Heart left ventricle (tissue), 16 donors: ENCODE data around the gene F8. TPM values are rescaled to one million over a fixed set of nuclear protein-coding genes. Genes with fewer than 3 reads are reported as not detected.

Source experiments
- ATAC-seq, 4 donors: fragments of 200-7000 bp; cut with Tn5 transposase; one replicate each; pipeline ENCODE4 v1.9.1; 2020 to 2022; ENCODE audit warnings: moderate library complexity in 4 of 4, mild to moderate bottlenecking in 3 of 4, moderate number of reproducible peaks in 1 of 4
- DNase-seq, 5 donors: peaks; one replicate each; pipeline ENCODE4 v3.0.0-alpha.2; 2020
- H3K27ac ChIP-seq, 12 donors: fragments of 200-600 bp; sonication (generic) in 4 of 12; one replicate each; pipeline versions ENCODE4 v1.5.0 to v1.8.0; 2016 to 2022; ENCODE audit warnings: mild to moderate bottlenecking in 2 of 12
- H3K27me3 ChIP-seq, 9 donors: fragments of 200-600 bp; sonication (generic) in 2 of 9; one replicate each; pipeline versions ENCODE4 v1.5.1 to v1.8.0; 2016 to 2022; ENCODE audit warnings: mild to moderate bottlenecking in 3 of 9
- H3K36me3 ChIP-seq, 9 donors: fragments of 200-600 bp; sonication (generic) in 2 of 9; one replicate each; pipeline versions ENCODE4 v1.5.0 to v1.8.0; 2018 to 2022; ENCODE audit warnings: mild to moderate bottlenecking in 2 of 9
- H3K4me1 ChIP-seq, 12 donors: fragments of 200-600 bp; sonication (generic) in 4 of 12; one replicate each; pipeline versions ENCODE4 v1.5.0 to v1.8.0; 2016 to 2022; ENCODE audit warnings: mild to moderate bottlenecking in 3 of 12
- H3K4me3 ChIP-seq, 12 donors: fragments of 200-600 bp; sonication (generic) in 4 of 12; one replicate each; pipeline versions ENCODE4 v1.5.0 to v1.8.0; 2017 to 2022; ENCODE audit warnings: mild to moderate bottlenecking in 9 of 12, moderate library complexity in 4 of 12
- H3K9me3 ChIP-seq, 12 donors: fragments of 200-600 bp; sonication (generic) in 4 of 12; one replicate each; pipeline versions ENCODE4 v1.5.0 to v1.8.0; 2016 to 2022; ENCODE audit warnings: mild to moderate bottlenecking in 1 of 12
- POLR2A ChIP-seq, 2 donors: fragments of 450-650 bp; IDR thresholded peaks; one replicate each; pipeline ENCODE4 v1.6.1; 2017; ENCODE audit warnings: antibody characterized with exemption in 2 of 2, mild to moderate bottlenecking in 2 of 2, moderate library complexity in 2 of 2
- WGBS, 4 donors: extraction: QIAGEN DNeasy Blood & Tissue Kit in 2 of 4; methylation state at CpG; one replicate each; pipeline versions ENCODE4 v1.1.5 to v1.1.7; 2013 to 2018; 5-methylcytosine and 5-hydroxymethylcytosine counted together
- intact Hi-C, 10 donors: fragments of 100-400 bp; cut with DNase I; formaldehyde crosslinking; loops; one replicate each; pipeline versions ENCODE4 v1.11.1 to v1.14.2; 2022
- polyA plus RNA-seq, 2 donors: library from polyadenylated mRNA; stranded (reverse); fragments of 200-250 nt; gene quantifications; one replicate each; pipeline ENCODE4 v1.2.3, GENCODE V29; 2013
- total RNA-seq, 9 donors: library from RNA; depleted of rRNA in 2 of 9; stranded (reverse); fragments of >200 nt in 2 of 9; fragmentation: NEBNext Ultra II Directional in 3 of 9; extraction: Animal tissue kit (Norgen Biotek cat#: 25700) in 3 of 9; gene quantifications; one replicate each; pipeline versions ENCODE4 v1.1.0 to v1.2.4, GENCODE V29; 2016 to 2023
- TF ChIP-seq, protein P1 (sequence below), 12 donors: fragments of 200-600 bp; sonication (generic) in 4 of 12; IDR thresholded peaks; one replicate each; pipeline versions ENCODE4 v1.5.0 to v1.8.0; 2018 to 2022; ENCODE audit warnings: antibody characterized with exemption in 12 of 12, mild to moderate bottlenecking in 5 of 12
- donor health status: ischemic (EF 13 %, LVEDD 7.1; RV severe dilation, severe dysfunction).
- donor health status: healthy with polysubstance abuse.
- donor health status: DM: no; HTN: yes; CAD: no.
- donor health status: DM: no; HTN: no; CAD: no.
- donor health status: ischemic (EF 25% LVEDD 6.9; RV normal size, moderate dysfunction).
- donor health status: ischemic (EF 25% LVEDD 5.7; RV mildly dilated, moderate dysfunction).
- donor health status: healthy.
- donor health status: DM: yes; HTN: yes; CAD: no.
- donor health status: ischemic (EF 35%, LVEDD 5.7; RV mildly dilated, moderate dysfunction).
- donor health status: nonischemic (EF 11% LVEDD 7.7; RV severe dilation, severe dysfunction).
- donor health status: DM: yes; HTN: yes; CAD: no.
- donor health status: PGD.
- donor health status: ischemic (EF 29% LVEDD 5.4; RV normal size, mild dysfunction).
- donor health status: nonischemic (EF 23%, LVEDD 6.1; RV moderate dilation, normal function).

Gene F8
- total and polyA plus RNA-seq, 11 donors, result 26.9 to 75.1 (median 44.3) TPM

DNA sequence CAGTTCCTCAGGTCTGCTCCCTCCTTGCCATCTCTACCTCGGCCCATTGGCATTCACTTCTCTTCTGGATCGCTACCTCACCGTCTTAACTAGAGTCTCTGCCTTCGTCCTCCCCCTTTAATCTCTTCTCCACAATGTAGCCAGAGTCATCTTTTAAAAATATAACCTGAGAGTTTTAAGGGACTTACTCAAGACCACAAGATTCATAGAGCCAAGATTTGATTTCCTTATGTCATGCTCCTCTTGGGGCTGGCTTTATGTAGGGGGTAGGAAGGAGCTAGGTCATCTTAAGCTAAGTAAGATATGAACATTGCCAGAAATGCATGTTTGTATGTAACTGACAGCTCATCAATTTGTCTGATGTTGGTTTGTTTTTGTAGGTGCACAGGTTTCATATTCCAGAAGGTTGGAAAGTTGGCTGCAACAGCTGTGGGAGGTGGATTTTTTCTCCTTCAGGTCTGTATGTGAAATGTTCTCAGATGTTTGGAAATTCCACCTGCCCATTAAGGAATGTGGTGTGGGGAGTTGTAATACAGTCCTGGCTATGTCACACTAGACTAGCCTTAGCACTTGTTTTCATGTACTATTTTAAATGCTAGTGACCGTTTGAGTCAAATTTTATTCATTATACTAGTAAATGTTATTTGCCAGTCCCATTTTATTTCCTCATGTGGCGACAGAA is 23.7 kb upstream of the F8 start:
- intact Hi-C loops, result no loop called here
- Histone ChIP-seq H3K4me1 (peaks cover 0 to 34% (median 5%) of the 10 kb centered on the region in 12 donors), H3K4me3 (no peak overlapping the region), H3K9me3 (no peaks in the 10 kb centered on the region), H3K36me3 (peaks cover 0 to 18% (median 5%) of the 10 kb centered on the region in 9 donors), H3K27me3 (no peaks in the 10 kb centered on the region), H3K27ac (no peak overlapping the region)
- WGBS, 4 donors, result 67 to 84% (median 74%) methylated on average over 6 of the region's 6 CpGs
- no peak for DNase-seq
- ATAC-seq, result no peak
- TF ChIP-seq, protein P1, sequence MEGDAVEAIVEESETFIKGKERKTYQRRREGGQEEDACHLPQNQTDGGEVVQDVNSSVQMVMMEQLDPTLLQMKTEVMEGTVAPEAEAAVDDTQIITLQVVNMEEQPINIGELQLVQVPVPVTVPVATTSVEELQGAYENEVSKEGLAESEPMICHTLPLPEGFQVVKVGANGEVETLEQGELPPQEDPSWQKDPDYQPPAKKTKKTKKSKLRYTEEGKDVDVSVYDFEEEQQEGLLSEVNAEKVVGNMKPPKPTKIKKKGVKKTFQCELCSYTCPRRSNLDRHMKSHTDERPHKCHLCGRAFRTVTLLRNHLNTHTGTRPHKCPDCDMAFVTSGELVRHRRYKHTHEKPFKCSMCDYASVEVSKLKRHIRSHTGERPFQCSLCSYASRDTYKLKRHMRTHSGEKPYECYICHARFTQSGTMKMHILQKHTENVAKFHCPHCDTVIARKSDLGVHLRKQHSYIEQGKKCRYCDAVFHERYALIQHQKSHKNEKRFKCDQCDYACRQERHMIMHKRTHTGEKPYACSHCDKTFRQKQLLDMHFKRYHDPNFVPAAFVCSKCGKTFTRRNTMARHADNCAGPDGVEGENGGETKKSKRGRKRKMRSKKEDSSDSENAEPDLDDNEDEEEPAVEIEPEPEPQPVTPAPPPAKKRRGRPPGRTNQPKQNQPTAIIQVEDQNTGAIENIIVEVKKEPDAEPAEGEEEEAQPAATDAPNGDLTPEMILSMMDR (IDR thresholded peaks at IDR 0.05), result no peak
- no peak for TF ChIP-seq POLR2A (IDR thresholded peaks at IDR 0.05)

DNA sequence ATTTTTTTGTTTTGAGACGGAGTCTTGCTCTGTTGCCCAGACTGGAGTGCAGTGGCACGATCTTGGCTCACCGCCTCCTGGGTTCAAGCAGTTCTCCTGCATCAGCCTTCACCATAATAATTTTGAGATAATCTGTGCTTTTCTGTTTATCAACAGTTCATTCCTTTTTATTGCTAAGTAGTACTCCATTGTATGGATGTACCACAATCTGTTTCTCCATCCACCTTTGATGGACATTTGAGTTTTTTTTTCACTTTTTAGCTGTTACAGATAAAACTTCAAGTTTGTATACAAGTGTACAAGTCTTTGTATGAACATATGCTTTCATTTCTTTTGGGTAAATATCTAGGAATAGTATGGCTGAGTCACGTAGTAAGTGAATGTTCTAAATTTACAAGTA is 13.2 kb upstream of the F8 start:
- no peaks in the 10 kb centered on the region for H3K27me3 ChIP-seq
- DNase-seq, result no peak
- WGBS, 4 donors, result 87 to 98% (median 93%) methylated on average over 4 of the region's 4 CpGs
- H3K4me1 ChIP-seq, result peaks cover 0 to 6% (median 0%) of the 10 kb centered on the region in 12 donors
- H3K9me3 ChIP-seq, result peaks cover 0 to 13% (median 0%) of the 10 kb centered on the region in 12 donors
- TF ChIP-seq POLR2A (IDR thresholded peaks at IDR 0.05), result no peak
- TF ChIP-seq, protein P1 (IDR thresholded peaks at IDR 0.05), result no peak
- no peak overlapping the region for H3K27ac ChIP-seq
- no peak overlapping the region for H3K4me3 ChIP-seq
- ATAC-seq, result no peak
- peaks cover 0 to 41% (median 15%) of the 10 kb centered on the region in 9 donors for H3K36me3 ChIP-seq
- intact Hi-C loops, result no loop called here

DNA sequence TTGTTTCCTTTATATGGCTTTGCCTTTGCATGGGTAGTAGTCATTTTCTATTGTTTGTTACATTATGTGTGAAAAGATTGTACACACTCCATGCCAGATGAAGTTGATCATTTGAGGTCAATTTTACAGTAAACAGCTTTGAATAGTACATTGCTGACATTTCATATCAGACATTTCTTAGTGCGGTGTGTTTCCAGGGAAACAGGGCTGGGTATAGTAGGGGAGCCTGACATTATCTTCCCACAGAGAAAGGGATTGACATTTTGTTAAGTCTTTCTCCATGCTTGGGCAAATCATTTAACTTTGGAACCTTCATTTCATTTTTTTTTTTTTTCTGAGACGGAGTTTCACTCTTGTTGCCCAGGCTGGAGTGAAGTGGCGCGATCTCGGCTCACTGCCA is 9.1 kb upstream of the F8 start:
- intact Hi-C loops, result no loop called here
- TF ChIP-seq, protein P1 (IDR thresholded peaks at IDR 0.05), result no peak
- TF ChIP-seq POLR2A (IDR thresholded peaks at IDR 0.05), result no peak
- H3K9me3 ChIP-seq, result peaks cover 0 to 8% (median 0%) of the 10 kb centered on the region in 12 donors

GRCh38 chrX:155028877-155029291 is 6.4 kb upstream of the F8 start:
- Histone ChIP-seq H3K9me3 (no peaks in the 10 kb centered on the region), H3K4me3 (peak overlapping the region in 7 of 12 donors; percentile 59 to 85 (median 70)), H3K4me1 (peaks cover 0 to 15% (median 5%) of the 10 kb centered on the region in 12 donors), H3K27me3 (no peaks in the 10 kb centered on the region), H3K27ac (peak overlapping the region; percentile 91 to 99 (median 98)), H3K36me3 (peaks cover 0 to 7% (median 0%) of the 10 kb centered on the region in 9 donors)
- no peak for ATAC-seq
- TF ChIP-seq POLR2A (IDR thresholded peaks at IDR 0.05), result no peak
- TF ChIP-seq, protein P1 (IDR thresholded peaks at IDR 0.05), result no peak
- DNase-seq, result no peak
- intact Hi-C loops, result no loop called here
- WGBS, 4 donors, result 47 to 78% (median 59%) methylated on average over 2 of the region's 2 CpGs

More for the DNA sequence above, 9.1 kb upstream of the F8 start:
- Histone ChIP-seq H3K4me3 (no peak overlapping the region), H3K27me3 (no peaks in the 10 kb centered on the region), H3K27ac (no peak overlapping the region), H3K4me1 (peaks cover 0 to 13% (median 4%) of the 10 kb centered on the region in 12 donors), H3K36me3 (peaks cover 0 to 34% (median 15%) of the 10 kb centered on the region in 9 donors)
- WGBS, 4 donors, result 82 to 87% (median 85%) methylated on average over 5 of the region's 5 CpGs
- DNase-seq (no peak), ATAC-seq (no peak)
